ENCODE results near the gene GMCL2.

GMCL2 gene, protein sequence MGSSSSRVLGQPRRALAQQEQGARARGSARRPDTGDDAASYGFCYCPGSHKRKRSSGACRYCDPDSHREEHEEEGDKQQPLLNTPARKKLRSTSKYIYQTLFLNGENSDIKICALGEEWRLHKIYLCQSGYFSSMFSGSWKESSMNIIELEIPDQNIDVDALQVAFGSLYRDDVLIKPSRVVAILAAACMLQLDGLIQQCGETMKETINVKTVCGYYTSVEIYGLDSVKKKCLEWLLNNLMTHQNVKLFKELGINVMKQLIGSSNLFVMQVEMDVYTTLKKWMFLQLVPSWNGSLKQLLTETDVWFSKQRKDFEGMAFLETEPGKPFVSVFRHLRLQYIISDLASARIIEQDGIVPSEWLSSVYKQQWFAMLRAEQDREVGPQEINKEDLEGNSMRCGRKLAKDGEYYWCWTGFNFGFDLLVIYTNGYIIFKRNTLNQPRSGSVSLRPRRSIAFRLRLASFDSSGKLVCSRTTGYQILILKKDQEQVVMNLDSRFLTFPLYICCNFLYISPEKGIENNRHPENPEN

DNA sequence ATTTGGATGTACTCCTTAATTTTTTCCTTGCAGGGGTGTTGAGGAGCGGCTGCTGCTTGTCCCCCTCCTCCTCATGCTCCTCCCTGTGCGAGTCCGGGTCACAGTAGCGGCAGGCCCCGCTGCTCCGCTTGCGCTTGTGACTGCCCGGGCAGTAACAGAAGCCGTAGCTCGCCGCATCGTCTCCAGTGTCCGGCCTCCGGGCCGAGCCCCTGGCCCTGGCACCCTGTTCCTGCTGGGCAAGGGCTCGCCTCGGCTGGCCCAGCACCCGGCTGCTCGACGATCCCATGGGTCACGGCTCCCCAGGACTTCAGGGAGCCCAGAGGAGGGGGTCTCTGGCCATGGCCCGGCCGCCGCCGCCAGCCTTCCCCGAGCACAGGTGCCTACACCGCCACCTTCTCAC, at the start of gene GMCL2:
GMCL2 (minus strand) TSS at position 358 of the 400 bp plus-strand sequence; CDS start at position 286, 72 bp downstream.
- no peak within 1 kb of the TSS for H3K4me3 ChIP-seq (ENCODE audit: low read depth, low read length)
- TF ChIP-seq, protein P1, sequence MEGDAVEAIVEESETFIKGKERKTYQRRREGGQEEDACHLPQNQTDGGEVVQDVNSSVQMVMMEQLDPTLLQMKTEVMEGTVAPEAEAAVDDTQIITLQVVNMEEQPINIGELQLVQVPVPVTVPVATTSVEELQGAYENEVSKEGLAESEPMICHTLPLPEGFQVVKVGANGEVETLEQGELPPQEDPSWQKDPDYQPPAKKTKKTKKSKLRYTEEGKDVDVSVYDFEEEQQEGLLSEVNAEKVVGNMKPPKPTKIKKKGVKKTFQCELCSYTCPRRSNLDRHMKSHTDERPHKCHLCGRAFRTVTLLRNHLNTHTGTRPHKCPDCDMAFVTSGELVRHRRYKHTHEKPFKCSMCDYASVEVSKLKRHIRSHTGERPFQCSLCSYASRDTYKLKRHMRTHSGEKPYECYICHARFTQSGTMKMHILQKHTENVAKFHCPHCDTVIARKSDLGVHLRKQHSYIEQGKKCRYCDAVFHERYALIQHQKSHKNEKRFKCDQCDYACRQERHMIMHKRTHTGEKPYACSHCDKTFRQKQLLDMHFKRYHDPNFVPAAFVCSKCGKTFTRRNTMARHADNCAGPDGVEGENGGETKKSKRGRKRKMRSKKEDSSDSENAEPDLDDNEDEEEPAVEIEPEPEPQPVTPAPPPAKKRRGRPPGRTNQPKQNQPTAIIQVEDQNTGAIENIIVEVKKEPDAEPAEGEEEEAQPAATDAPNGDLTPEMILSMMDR (IDR thresholded peaks at IDR 0.05; ENCODE audit: low read depth, low read length), result no peak
- in situ Hi-C loops (cut with HindIII; ENCODE audit: low sequenced_read_pairs), result no loop called here
- no peak for DNase-seq (ENCODE audit: low read depth, low spot score)

- in situ Hi-C loops (cut with HindIII; ENCODE audit: low sequenced_read_pairs), result no loop called here
- DNase-seq (ENCODE audit: low read depth, low spot score), result no peak
- no peak overlapping the region for H3K4me3 ChIP-seq (ENCODE audit: low read depth, low read length)
- TF ChIP-seq, protein P1 (IDR thresholded peaks at IDR 0.05; ENCODE audit: low read depth, low read length), result no peak
These were observed 49.5 kb upstream of the GMCL2 start for GRCh38 chr5:178236679-178237078.

GRCh38 chr5:178236126-178236525, 49.0 kb upstream of the GMCL2 start:
- in situ Hi-C loops (cut with HindIII; ENCODE audit: low sequenced_read_pairs), result no loop called here
- no peak for DNase-seq (ENCODE audit: low read depth, low spot score)
- TF ChIP-seq, protein P1 (IDR thresholded peaks at IDR 0.05; ENCODE audit: low read depth, low read length), result no peak

GRCh38 chr5:178235588-178235974, 48.4 kb upstream of the GMCL2 start:
- in situ Hi-C loops (cut with HindIII; ENCODE audit: low sequenced_read_pairs), result no loop called here
- DNase-seq (ENCODE audit: low read depth, low spot score), result no peak
- no peak overlapping the region for H3K4me3 ChIP-seq (ENCODE audit: low read depth, low read length)
- TF ChIP-seq, protein P1 (IDR thresholded peaks at IDR 0.05; ENCODE audit: low read depth, low read length), result no peak

More at GRCh38 chr5:178236126-178236525, 49.0 kb upstream of the GMCL2 start:
- no peak overlapping the region for H3K4me3 ChIP-seq (ENCODE audit: low read depth, low read length)

DNA sequence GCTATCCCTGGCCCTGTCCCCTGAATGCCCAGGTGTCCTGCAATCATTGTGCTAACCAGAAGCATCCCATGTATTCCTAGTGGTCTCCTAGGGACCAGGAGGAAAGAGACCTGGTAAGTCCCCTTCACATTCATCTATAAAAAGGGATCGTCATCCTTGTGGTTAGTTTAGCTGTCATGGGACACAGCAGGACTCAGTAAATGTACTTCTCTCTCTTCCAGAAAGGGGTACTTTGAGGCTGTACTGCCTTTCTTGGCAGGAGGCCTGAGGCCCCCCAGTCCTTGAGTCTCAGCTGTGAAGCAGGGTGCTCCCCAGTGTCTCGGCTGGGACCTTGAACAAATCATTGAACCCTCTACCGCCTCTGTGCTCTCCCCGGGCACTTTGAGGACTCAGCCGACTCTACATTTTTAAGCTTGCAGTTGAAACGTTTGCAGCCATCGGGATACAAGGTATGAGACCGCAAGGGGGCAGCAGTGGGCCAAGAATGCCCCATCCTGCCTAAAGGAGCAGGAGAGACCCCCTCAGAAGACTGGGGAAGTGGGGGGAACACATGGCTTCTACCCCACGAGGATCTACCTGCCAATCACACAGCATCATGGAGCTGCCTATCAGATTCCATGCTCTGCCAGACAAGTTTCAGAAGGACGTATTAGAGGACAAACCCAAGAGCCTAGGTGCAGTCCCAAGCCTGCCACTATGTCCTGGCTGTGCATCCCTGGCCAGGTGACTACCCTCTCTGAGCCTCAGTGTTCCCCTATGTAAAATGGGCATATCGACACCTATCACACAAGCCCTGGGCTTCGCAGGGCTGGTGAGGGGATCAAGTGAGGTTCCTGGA, 47.8 kb upstream of the GMCL2 start:
- in situ Hi-C loops (cut with HindIII; ENCODE audit: low sequenced_read_pairs), result no loop called here
- H3K4me3 ChIP-seq (ENCODE audit: low read depth, low read length), result no peak overlapping the region
- DNase-seq (ENCODE audit: low read depth, low spot score), result peak; percentile 61
- TF ChIP-seq, protein P1 (IDR thresholded peaks at IDR 0.05; ENCODE audit: low read depth, low read length), result peak; percentile 87

- DNase-seq (ENCODE audit: low read depth, low spot score), result no peak
- in situ Hi-C loops (cut with HindIII; ENCODE audit: low sequenced_read_pairs), result no loop called here
- TF ChIP-seq, protein P1 (IDR thresholded peaks at IDR 0.05; ENCODE audit: low read depth, low read length), result no peak
- H3K4me3 ChIP-seq (ENCODE audit: low read depth, low read length), result no peak overlapping the region
These were observed 47.1 kb upstream of the GMCL2 start for GRCh38 chr5:178234121-178234749.

Data from astrocyte of the spinal cord (primary cell).